Neuron (in vitro differentiated cells): ENCODE results near the gene PEAR1.
"Not testable (repeated sequence)": the region's sequence is repeated elsewhere in the genome, so short reads cannot be mapped to it uniquely, and the experiment has no call there.

Source experiments
- H2AFZ ChIP-seq: one replicate; pipeline ENCODE4 v1.6.1; 2013; ENCODE audit warnings: low read depth, mild to moderate bottlenecking, inconsistent platforms, low read length, moderate library complexity
- H3K27me3 ChIP-seq: one replicate; pipeline ENCODE4 v1.6.1; 2013; ENCODE audit warnings: low read length; ENCODE audit not compliant: insufficient read depth
- H3K36me3 ChIP-seq: one replicate; pipeline ENCODE4 v1.6.1; 2013; ENCODE audit warnings: low read length; ENCODE audit not compliant: insufficient read depth
- H3K4me1 ChIP-seq: one replicate; pipeline ENCODE4 v1.6.1; 2013; ENCODE audit warnings: low read length; ENCODE audit not compliant: insufficient read depth
- H3K4me3 ChIP-seq: 2 replicates; pipeline ENCODE4 v1.5.1; 2013; ENCODE audit warnings: mild to moderate bottlenecking, low read length, moderate library complexity
- H3K9me3 ChIP-seq: one replicate; pipeline ENCODE4 v1.6.1; 2013; ENCODE audit warnings: low read length

Gene PEAR1

DNA sequence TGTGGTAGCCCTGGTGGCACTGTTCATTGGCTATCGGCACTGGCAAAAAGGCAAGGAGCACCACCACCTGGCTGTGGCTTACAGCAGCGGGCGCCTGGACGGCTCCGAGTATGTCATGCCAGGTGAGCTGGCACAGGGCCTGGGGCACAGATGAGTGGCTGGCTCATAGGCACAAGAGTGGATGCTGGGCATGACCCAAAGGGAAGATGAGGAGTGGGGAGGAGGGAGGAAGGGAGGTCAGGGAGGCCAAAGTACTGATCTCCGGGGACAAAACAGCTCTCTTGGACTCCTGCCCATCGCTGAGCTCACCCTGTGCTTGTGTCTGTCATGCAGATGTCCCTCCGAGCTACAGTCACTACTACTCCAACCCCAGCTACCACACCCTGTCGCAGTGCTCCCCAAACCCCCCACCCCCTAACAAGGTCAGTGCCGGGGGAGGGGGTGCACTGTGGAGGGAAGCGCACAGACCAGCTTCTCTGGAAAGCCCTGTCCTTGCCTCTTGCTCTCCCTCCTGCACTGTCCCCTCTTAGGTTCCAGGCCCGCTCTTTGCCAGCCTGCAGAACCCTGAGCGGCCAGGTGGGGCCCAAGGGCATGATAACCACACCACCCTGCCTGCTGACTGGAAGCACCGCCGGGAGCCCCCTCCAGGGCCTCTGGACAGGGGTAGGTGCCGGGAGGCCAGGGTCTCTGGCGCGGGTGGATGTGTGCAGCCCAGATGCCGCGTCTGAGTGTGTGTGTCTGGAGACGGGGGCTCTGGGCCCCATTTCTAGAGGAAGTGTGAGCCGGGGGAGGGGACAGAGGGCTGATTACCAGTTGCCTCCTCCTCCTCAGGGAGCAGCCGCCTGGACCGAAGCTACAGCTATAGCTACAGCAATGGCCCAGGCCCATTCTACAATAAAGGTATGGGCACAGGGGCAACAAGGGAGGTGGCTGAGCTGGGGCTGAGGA lies 19.6 kb downstream of the PEAR1 start:
- Histone ChIP-seq H3K9me3 (no peaks in the 10 kb centered on the region), H2AFZ (no peak overlapping the region), H3K4me1 (no peaks in the 10 kb centered on the region), H3K27me3 (no peaks in the 10 kb centered on the region), H3K4me3 (no peak overlapping the region), H3K36me3 (no peaks in the 10 kb centered on the region)

DNA sequence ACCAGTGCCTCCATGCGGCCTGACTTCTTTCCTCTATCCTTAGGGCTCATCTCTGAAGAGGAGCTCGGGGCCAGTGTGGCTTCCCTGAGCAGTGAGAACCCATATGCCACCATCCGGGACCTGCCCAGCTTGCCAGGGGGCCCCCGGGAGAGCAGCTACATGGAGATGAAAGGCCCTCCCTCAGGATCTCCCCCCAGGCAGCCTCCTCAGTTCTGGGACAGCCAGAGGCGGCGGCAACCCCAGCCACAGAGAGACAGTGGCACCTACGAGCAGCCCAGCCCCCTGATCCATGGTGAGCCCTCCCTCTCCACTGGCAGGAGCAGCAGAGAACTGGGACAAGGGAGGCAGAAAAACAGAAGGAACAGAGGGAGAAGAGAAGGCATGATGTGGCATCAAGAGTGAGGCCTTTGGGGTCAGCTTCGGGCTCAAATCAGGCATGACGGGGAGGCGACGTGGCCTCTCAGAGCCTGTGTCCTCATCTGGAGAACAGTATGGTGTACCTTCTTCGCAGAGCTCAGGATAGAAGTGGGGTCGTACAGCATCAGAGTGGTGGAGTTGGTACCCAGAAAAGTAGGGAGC lies 20.4 kb downstream of the PEAR1 start:
- Histone ChIP-seq H2AFZ (no peak overlapping the region), H3K4me1 (no peaks in the 10 kb centered on the region), H3K9me3 (no peaks in the 10 kb centered on the region), H3K4me3 (no peak overlapping the region), H3K36me3 (no peaks in the 10 kb centered on the region), H3K27me3 (peaks cover 3% of the 10 kb centered on the region)

DNA sequence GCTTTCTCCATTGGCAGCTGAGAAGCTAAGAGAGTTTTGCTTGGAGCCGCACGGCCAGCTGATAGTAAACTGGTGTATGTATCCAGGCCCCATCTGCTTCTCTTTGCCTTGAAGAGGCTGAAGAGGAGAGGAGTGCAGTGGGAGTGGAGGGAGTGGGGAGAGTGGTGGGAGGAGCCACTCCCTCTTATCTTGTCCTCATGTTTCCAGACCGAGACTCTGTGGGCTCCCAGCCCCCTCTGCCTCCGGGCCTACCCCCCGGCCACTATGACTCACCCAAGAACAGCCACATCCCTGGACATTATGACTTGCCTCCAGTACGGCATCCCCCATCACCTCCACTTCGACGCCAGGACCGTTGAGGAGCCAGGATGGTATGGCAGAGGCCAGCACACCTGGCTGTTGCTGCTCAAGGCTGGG lies 20.9 kb downstream of the PEAR1 start:
- Histone ChIP-seq H3K4me3 (no peak overlapping the region), H2AFZ (no peak overlapping the region), H3K27me3 (peaks cover 7% of the 10 kb centered on the region), H3K4me1 (no peaks in the 10 kb centered on the region), H3K9me3 (no peaks in the 10 kb centered on the region), H3K36me3 (no peaks in the 10 kb centered on the region)

DNA sequence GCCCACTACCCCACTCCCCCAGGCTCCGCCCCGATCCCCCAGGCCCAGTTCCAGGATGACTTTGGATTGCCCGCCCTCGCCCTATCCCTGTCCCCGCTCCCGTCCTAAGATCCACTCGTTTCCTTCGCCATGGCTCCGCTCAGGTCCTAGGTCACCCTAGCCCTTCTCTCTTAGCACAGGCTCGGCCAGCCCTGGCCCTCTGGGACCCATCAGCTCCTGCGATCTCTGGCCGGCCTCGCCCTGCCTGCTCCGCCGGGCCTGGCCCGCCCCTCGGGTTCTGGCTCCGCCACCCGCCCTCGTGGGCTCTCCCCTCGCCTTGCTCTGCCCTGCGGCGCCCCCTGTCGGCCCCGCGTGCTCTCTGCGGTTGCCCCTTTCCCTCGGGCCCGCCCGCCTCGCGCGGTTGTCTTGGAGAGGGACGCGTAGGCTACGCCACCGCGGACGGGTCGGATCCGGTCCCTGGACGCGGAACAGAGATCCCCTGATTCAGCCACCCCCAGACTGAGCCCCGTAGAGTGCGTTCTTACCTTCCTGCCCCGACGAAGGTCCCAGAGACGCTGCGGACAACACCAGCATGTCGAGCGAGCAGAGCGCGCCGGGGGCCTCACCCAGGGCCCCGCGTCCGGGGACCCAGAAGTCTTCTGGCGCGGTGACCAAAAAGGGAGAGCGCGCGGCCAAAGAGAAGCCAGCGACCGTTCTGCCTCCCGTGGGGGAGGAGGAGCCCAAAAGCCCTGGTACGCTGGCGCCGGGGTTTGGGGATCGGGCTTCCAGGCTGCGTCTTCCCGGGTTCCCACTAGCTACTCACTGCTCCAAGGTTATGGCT lies 26.9 kb downstream of the PEAR1 start, which contains the start of gene LRRC71:
LRRC71 (plus strand) TSS at position 400 of the 820 bp plus-strand sequence; CDS start at position 572, 172 bp downstream.
- H3K36me3 ChIP-seq, result no peaks in the 10 kb centered on the region
- H3K9me3 ChIP-seq, result peaks cover 2% of the 10 kb centered on the region
- H3K4me1 ChIP-seq, result no peaks in the 10 kb centered on the region
- peak within 1 kb of the TSS; percentile 32 for H2AFZ ChIP-seq
- H3K4me3 ChIP-seq, result no peak within 1 kb of the TSS
- H3K27me3 ChIP-seq, result peaks cover 65% of the 10 kb centered on the region

DNA sequence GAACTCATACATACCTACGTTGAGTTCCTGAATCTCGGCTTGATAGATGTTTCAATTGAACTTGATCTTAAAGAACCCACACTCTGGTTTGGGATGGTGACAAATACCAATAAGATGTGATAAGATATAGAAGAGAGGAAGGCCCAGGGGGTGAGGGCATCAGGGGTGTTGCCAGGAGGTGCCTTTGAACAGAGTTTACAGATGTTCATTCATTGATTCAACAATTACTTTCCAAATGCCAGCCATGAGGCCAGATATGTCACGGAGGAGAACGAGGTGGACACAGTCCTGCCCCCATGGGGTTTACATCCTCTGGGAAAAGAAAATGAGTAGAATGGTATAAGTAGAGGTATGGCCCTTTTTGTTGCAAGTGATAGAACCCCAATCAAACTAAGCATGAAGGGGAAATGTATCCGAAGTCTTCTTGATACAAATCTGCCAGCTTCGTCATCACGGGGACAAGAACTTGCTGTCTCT lies 27.6 kb downstream of the PEAR1 start:
- Histone ChIP-seq H3K4me1 (no peaks in the 10 kb centered on the region), H2AFZ (no peak overlapping the region), H3K27me3 (peaks cover 72% of the 10 kb centered on the region), H3K36me3 (no peaks in the 10 kb centered on the region), H3K4me3 (no peak overlapping the region), H3K9me3 (peaks cover 2% of the 10 kb centered on the region)

DNA sequence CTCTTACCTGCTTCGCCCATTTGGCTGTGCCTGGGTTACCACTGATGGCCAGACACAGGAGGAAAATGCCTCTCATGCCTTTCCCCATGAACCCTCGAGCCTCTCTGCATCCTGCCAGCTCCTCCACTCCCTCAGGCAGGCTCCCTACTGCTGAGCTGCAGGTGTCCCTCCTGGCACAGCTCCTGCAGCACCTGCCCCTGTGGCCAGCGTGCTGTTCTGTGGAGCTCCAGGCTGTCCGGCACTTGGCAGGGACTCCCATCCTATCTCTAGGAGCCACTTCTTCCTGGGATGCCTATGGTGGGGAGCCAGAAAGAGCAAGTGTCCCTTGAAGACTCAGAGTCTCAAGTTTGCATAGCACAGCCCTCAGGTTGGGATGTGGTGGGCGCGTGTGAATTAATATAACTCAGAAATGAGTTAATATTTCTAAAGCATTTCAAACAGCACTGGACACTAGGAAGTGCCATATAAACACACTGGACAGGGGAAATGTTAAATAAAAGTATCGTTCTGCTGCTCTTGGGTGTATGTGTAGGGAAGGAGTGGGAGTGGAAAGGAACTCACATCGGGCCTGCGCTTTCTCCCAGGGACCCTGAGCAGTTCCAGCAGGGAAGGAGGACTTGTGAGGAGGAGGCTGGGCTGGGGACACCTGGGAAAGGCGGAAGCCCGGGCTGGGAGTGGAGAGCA lies 29.6 kb downstream of the PEAR1 start:
- H3K4me3 ChIP-seq, result no peak overlapping the region
- no peaks in the 10 kb centered on the region for H3K36me3 ChIP-seq
- H3K4me1 ChIP-seq, result no peaks in the 10 kb centered on the region
- peaks cover 91% of the 10 kb centered on the region for H3K27me3 ChIP-seq
- peaks cover 2% of the 10 kb centered on the region for H3K9me3 ChIP-seq
- H2AFZ ChIP-seq, result no peak overlapping the region

DNA sequence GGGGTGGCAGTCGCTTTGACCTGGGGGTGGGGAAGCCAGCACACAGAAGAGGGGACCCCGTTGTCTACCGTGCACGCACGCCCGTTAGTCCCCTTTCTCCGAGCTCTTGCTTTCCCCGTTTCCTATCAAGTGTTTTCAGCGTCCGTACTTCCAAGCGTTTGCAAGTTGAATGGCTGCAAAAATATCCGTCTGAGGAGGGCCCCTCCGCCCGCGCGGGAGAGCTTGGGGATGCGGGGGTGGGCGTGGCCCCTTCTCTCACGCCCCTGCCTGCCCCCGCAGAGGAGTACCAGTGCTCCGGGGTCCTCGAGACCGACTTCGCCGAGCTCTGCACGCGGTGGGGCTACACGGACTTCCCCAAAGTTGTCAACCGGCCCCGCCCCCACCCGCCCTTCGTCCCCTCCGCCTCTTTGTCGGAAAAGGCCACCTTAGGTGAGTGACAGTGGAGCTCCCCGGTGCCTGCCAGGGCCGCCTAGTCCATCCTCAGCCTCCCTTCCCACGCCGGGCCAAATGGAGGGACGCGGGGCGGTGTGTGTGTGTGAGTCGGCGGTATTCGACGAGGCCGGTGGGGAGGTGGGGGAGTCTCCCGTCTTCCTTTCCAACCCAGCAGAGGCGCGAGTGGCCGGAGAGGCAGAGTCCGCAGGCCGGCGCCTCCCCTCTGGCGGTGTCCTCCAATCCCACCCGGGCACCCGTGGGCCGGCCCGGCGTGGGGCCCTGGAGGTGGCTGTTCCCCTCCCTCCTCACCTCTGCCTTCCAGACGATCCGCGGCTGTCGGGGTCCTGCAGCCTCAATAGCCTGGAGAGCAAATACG lies 30.4 kb downstream of the PEAR1 start:
- H3K4me1 ChIP-seq, result no peaks in the 10 kb centered on the region
- H3K36me3 ChIP-seq, result no peaks in the 10 kb centered on the region
- H3K27me3 ChIP-seq, result peaks cover 89% of the 10 kb centered on the region
- H3K9me3 ChIP-seq, result peaks cover 2% of the 10 kb centered on the region
- no peak overlapping the region for H3K4me3 ChIP-seq
- no peak overlapping the region for H2AFZ ChIP-seq

DNA sequence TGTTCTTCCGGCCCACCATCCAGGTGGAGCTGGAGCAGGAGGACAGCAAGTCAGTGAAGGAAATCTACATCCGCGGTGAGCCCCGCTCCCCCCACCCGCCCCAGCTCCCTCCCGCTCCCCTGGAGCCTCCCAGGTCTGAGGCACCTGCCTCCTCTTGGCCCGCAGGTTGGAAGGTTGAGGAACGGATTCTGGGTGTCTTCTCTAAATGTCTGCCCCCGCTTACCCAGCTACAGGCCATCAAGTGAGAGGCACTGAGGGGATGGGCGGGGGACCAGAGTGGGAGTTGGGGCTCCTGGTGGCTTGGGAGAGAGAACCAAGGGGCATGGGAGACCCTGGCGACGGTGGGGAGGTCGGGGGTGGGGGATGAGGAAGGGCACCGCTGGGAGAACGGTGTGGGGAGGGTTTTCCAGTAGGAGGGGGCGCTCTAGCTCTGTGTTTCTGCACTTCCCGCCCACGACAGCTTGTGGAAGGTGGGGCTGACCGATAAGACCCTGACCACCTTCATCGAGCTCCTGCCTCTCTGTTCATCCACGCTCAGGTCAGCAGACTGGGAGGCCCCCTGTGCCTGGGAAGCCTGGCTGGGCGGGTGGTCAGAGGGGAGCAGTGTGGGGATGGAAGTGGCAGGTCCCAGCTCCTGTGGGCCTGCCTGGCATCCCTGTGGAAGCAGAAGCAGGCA lies 31.1 kb downstream of the PEAR1 start:
- Histone ChIP-seq H3K9me3 (peaks cover 2% of the 10 kb centered on the region), H3K27me3 (peaks cover 87% of the 10 kb centered on the region), H3K4me3 (no peak overlapping the region)

DNA sequence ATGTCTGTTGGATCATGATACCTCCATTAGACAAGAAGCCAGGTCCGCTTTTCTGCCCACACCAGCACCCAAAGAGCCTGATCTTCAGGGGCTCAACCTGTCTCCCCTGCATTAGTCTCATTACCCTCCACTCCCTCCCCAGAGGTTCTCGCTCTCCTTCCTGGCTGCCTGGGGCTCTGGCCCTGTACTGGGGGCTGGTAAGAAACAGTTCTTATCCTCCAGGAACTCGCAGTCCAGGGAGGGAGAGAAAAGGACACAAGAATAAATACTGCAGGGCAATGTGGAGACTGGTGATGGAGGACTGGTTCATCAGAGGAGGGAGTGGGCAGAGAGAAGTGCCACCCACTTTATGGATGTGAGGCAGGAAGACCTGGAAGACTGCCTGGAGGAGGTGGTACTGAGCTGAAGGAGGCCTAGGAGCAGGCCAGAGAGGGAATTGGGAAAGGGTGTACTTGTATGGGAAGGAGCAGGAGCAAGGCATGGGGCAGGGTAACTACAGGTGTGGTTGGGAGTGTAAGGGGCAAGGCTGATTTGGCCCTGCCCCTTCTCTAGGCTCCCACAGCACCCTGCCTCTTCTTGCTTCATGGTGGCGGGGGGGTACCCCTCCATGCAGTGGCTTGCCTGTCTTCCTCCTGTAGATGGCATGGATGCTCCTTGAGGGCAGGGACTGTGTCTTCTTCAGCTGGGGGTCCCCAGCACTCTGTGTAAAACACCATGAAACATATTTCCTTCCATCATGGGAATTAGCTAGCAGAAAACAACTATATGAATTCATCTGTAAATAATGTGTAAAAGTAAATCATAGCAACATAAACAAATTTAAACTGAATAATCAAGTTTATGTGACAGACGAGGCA lies 31.9 kb downstream of the PEAR1 start:
- Histone ChIP-seq H3K4me1 (no peaks in the 10 kb centered on the region), H3K4me3 (no peak overlapping the region), H3K9me3 (peaks cover 2% of the 10 kb centered on the region), H2AFZ (no peak overlapping the region), H3K27me3 (peaks cover 80% of the 10 kb centered on the region), H3K36me3 (no peaks in the 10 kb centered on the region)

More for the DNA sequence above, 31.1 kb downstream of the PEAR1 start:
- Histone ChIP-seq H3K4me1 (no peaks in the 10 kb centered on the region), H3K36me3 (no peaks in the 10 kb centered on the region), H2AFZ (no peak overlapping the region)

DNA sequence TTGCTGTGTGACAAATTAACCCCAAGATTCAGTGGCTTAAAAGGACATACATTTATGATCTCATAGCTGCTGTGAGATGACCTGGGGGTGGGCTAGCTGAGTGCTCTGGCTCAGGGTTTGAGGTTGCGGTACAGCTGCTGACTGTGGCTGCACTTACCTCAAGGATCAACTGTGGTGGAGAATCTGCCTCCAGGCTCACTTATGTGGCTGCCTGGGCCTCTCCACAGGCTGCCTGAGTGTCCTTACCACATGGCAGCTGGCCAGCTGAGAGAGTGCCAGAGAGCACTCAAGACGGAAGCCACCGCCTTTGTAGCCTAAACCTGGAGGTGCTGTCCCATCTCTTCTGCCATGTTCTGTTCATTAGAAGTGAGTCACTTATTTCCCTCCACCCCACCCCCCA lies 32.7 kb downstream of the PEAR1 start:
- Histone ChIP-seq H3K36me3 (no peaks in the 10 kb centered on the region), H3K27me3 (peaks cover 72% of the 10 kb centered on the region), H3K9me3 (peaks cover under 1% of the 10 kb centered on the region), H3K4me3 (no peak overlapping the region), H3K4me1 (no peaks in the 10 kb centered on the region), H2AFZ (no peak overlapping the region)

DNA sequence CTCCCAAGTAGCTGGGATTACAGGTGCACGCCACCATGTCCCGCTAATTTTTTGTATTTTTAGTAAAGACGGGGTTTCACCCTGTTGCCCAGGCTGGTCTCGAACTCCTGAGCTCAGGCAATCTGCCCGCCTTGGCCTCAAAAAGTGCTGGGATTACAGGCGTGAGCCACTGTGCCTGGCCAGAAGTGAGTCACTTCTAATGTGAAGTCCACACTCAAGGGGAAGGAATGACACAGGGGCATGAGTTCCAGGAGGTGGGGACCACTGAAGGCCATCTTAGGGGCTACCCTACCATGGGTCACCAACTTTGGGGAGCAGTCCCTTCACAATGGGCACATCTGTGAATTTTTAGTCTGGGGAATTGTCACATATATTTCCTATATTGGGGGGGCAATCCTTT lies 33.2 kb downstream of the PEAR1 start:
- not testable (repeated sequence) for H3K4me1 ChIP-seq, H2AFZ ChIP-seq, H3K4me3 ChIP-seq, H3K9me3 ChIP-seq, H3K36me3 ChIP-seq
- peaks cover 66% of the 10 kb centered on the region for H3K27me3 ChIP-seq
